Activated T-helper 1 cell treated with anti-CD3 and anti-CD28 coated beads, Interleukin-12 subunit alpha, Interleukin-12 subunit beta, Interleukin-2, Interleukin-4 antibody, amounts not matched to agents 30 ng/mL and 10 ng/mL and 1 ng/mL, durations not matched to agents 14 hours and 24 hours and 36 hours (primary cell): ENCODE data around the gene EML1. TPM values are rescaled to one million over a fixed set of nuclear protein-coding genes. Genes with fewer than 3 reads are reported as not detected.
"Not testable (repeated sequence)": the region's sequence is repeated elsewhere in the genome, so short reads cannot be mapped to it uniquely, and the experiment has no call there.

Experiments
- DNase-seq: peaks from one replicate; pipeline ENCODE4 v3.0.0; 2021; ENCODE audit warnings: low spot score
- H3K27ac Mint-ChIP-seq: one replicate; pipeline ENCODE4 v1.8.0; 2021; ENCODE audit warnings: mild to moderate bottlenecking, mixed read lengths
- H3K27me3 Mint-ChIP-seq: one replicate; pipeline ENCODE4 v1.8.0; 2022; ENCODE audit warnings: mild to moderate bottlenecking, moderate library complexity, mixed read lengths; ENCODE audit not compliant: insufficient read depth
- H3K36me3 Mint-ChIP-seq: one replicate; pipeline ENCODE4 v1.8.0; 2021; ENCODE audit warnings: low read depth, mixed read lengths
- H3K4me1 Mint-ChIP-seq: one replicate; pipeline ENCODE4 v1.8.0; 2021; ENCODE audit warnings: low read depth, mixed read lengths
- H3K4me3 Mint-ChIP-seq: one replicate; pipeline ENCODE4 v1.8.0; 2021; ENCODE audit warnings: mild to moderate bottlenecking, moderate library complexity, mixed read lengths
- H3K9me3 Mint-ChIP-seq: one replicate; pipeline ENCODE4 v1.8.0; 2021; ENCODE audit warnings: mixed read lengths
- intact Hi-C: fragments of 100-400 bp; cut with micrococcal nuclease; formaldehyde crosslinking; loops from one replicate; pipeline ENCODE4 v1.15.1; 2024
- total RNA-seq: library from RNA; stranded (reverse); gene quantifications from 2 replicates; pipeline ENCODE4 v1.2.3, GENCODE V29; 2022

The EML1 gene
- total RNA-seq, 1 donor from 2014 or later = 0.91 TPM

DNA sequence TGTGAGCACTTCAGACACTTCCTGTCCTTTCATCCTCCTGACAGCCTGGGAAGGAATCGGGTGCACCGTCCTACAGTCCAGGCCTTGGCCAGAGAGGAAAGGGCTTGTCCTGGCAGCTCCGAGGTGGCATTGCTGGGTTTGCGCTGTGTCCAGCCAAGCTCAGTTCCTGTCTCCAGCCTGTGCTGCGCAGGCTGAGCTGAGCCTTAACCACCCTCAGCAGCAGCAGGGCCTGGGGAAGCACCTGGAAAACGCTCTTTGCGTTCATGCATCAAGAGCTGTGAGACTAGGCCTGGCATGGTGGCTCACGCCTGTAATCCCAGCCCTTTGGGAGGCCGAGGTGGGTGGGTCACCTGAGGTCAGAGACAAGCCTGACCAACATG, 33.7 kb upstream of the EML1 start:
- H3K27me3 Mint-ChIP-seq = peaks cover 4% of the 10 kb centered on the region
- intact Hi-C loops = no loop called here
- no peaks in the 10 kb centered on the region for H3K36me3 Mint-ChIP-seq
- no peak overlapping the region for H3K27ac Mint-ChIP-seq
- H3K9me3 Mint-ChIP-seq = no peaks in the 10 kb centered on the region
- no peak overlapping the region for H3K4me3 Mint-ChIP-seq
- DNase-seq = no peak
- H3K4me1 Mint-ChIP-seq = no peaks in the 10 kb centered on the region

- H3K4me3 Mint-ChIP-seq = no peak overlapping the region
- no peaks in the 10 kb centered on the region for H3K4me1 Mint-ChIP-seq
- H3K36me3 Mint-ChIP-seq = no peaks in the 10 kb centered on the region
- H3K9me3 Mint-ChIP-seq = no peaks in the 10 kb centered on the region
- no peak overlapping the region for H3K27ac Mint-ChIP-seq
- DNase-seq = no peak
- intact Hi-C loops = no loop called here
- peaks cover 2% of the 10 kb centered on the region for H3K27me3 Mint-ChIP-seq
Observed at GRCh38 chr14:99760817-99761216, 32.4 kb upstream of the EML1 start.

DNA sequence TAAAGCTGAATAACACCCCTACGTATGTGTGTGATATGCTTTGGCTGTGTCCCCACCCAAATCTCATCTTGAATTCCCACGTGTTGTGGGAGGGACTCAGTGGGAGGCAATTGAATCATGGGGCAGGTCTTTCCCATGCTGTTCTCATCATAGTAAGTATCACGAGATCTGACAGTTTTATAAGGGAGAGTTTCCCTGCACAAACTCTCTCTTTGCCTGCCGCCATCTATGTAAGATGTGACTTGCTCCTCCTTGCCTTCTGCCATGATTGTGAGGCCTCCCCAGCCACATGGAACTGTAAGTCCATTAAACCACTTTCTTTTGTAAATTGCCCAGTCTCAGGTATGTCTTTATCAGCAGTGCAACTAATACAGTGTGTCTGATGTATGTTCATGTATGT, 30.3 kb upstream of the EML1 start:
- H3K4me1 Mint-ChIP-seq, intact Hi-C loops, H3K27me3 Mint-ChIP-seq: not testable (repeated sequence)

DNA sequence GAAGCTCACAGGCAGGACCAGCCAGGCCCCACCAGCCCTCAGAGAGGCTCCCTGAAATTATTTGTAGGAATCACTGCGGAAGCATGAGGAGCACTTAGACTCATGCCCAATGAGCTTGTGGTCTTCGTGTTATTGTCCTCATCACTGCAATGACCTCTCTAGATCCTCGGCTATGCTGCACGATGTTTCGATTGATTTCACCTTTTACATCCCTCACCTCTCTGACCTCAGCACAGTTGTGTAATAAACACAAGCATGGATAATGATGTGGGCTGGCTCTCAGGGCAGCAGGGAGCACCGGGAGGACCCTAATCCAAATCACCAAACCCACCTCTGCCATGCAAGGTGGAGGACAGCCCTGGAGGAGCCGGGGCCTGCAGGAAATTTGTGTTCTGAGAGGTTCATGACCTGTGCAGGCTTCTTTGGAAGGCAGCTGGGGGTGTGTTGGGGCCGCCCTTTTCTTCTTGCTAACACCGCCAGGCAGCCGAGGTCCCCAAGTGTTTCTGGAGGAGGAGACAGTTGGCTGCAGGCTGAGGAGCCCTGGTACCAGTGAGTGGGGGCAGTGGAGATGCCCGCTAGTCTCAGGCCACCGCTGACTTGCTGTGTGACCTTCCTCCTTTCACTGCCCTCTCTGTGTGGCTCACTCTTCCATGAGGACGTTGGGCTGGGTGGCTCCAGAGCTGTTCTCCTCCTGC, 29.5 kb upstream of the EML1 start:
- no peak for DNase-seq
- Mint-ChIP-seq H3K27ac (no peak overlapping the region), H3K9me3 (no peaks in the 10 kb centered on the region), H3K27me3 (peaks cover 2% of the 10 kb centered on the region), H3K4me3 (no peak overlapping the region), H3K4me1 (no peaks in the 10 kb centered on the region), H3K36me3 (no peaks in the 10 kb centered on the region)
- intact Hi-C loops = no loop called here

More for the DNA sequence above, 30.3 kb upstream of the EML1 start:
- H3K36me3 Mint-ChIP-seq, H3K27ac Mint-ChIP-seq, H3K9me3 Mint-ChIP-seq, DNase-seq, H3K4me3 Mint-ChIP-seq: not testable (repeated sequence)

GRCh38 chr14:99764222-99764706, 28.9 kb upstream of the EML1 start:
- Mint-ChIP-seq H3K9me3 (no peaks in the 10 kb centered on the region), H3K27ac (no peak overlapping the region), H3K4me3 (no peak overlapping the region), H3K36me3 (no peaks in the 10 kb centered on the region), H3K4me1 (no peaks in the 10 kb centered on the region), H3K27me3 (peaks cover 2% of the 10 kb centered on the region)
- no peak for DNase-seq
- intact Hi-C loops = no loop called here

- DNase-seq = no peak
- Mint-ChIP-seq H3K9me3 (no peaks in the 10 kb centered on the region), H3K27me3 (no peaks in the 10 kb centered on the region), H3K36me3 (no peaks in the 10 kb centered on the region), H3K27ac (no peak overlapping the region), H3K4me1 (no peaks in the 10 kb centered on the region), H3K4me3 (no peak overlapping the region)
- intact Hi-C loops = no loop called here
Observed at GRCh38 chr14:99768381-99768780, 24.8 kb upstream of the EML1 start.

DNA sequence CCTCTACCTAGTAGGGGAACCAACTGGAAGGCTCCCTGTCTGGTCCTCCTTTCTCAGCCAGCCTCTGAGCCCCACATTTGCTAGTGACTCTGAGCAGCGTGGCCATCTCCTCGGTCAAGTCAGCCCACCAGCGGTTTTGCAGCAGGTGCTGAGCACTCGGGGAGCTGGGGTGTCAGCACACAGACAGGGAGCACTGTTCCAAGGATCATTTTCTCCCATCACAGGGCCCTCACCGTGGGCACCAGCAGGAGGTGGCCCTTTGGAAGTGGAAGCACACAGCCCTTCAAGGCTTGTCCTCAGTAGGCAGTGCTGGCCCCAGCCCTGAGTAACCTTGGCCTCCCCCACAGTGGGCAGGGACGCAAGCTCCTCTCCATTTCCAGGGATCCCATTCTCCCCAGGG, 24.1 kb upstream of the EML1 start:
- H3K4me3 Mint-ChIP-seq = no peak overlapping the region
- no peaks in the 10 kb centered on the region for H3K27me3 Mint-ChIP-seq
- no peaks in the 10 kb centered on the region for H3K9me3 Mint-ChIP-seq
- H3K27ac Mint-ChIP-seq = no peak overlapping the region
- no peaks in the 10 kb centered on the region for H3K4me1 Mint-ChIP-seq
- no peak for DNase-seq
- no peaks in the 10 kb centered on the region for H3K36me3 Mint-ChIP-seq
- intact Hi-C loops = no loop called here

- Mint-ChIP-seq H3K4me3 (no peak overlapping the region), H3K9me3 (no peaks in the 10 kb centered on the region), H3K27ac (no peak overlapping the region), H3K27me3 (no peaks in the 10 kb centered on the region), H3K36me3 (no peaks in the 10 kb centered on the region), H3K4me1 (peaks cover 5% of the 10 kb centered on the region)
- intact Hi-C loops = no loop called here
- no peak for DNase-seq
Observed at GRCh38 chr14:99769799-99770198, 23.4 kb upstream of the EML1 start.

- Mint-ChIP-seq H3K4me3 (no peak overlapping the region), H3K4me1 (peaks cover 5% of the 10 kb centered on the region), H3K9me3 (no peaks in the 10 kb centered on the region), H3K27ac (no peak overlapping the region), H3K27me3 (peaks cover 5% of the 10 kb centered on the region), H3K36me3 (no peaks in the 10 kb centered on the region)
- intact Hi-C loops = no loop called here
- DNase-seq = no peak
Observed at GRCh38 chr14:99772371-99773283, 20.6 kb upstream of the EML1 start.

DNA sequence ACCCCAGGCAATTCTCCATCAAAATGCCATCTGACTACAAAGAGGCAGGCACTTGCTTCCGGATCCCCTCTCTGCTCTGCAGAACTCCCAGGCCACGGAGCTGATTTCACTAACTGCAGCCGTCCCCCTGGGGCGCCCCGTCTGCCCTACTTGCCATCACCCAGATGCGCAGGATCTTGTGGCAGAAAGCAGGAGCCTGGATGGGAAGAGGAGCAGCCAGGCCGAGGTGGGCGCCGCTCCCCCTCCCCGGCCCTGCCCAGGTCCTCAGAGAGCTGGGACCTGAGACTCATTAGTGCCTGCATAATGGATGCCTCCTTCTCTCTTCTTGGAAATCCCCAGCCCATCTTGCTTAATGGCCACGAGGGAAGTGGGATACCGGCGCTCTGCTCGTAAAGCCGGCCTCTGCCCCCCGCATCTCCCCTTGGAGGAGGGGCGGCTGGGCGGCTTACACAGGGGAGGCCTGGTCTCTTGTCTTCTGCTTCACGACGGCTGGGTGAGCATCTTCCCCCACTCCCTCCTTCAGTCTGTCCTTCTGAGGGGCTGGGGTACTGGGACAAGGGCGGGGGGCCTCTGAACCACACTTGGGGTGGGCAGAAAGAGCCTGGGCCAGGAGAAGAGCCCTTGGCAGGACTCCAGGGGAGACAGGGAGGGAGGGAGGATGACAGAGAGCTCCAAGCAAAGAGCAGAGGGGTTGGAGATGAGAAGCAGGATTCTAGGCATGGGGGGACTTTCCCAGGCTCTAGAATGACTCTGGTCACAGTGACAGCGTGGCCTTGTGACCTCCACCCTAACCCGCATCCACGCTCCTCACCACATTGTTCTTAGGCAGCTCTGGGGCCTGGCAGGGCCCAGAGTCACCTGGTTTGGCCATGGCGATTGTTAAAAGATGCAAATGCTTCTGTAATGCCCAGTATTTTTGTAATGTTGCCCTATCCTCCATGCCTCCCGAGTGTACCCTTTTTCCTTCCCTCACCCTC, 19.4 kb upstream of the EML1 start:
- intact Hi-C loops = no loop called here
- Mint-ChIP-seq H3K36me3 (no peaks in the 10 kb centered on the region), H3K4me3 (no peak overlapping the region), H3K27ac (no peak overlapping the region), H3K9me3 (no peaks in the 10 kb centered on the region), H3K27me3 (peaks cover 10% of the 10 kb centered on the region), H3K4me1 (peaks cover 5% of the 10 kb centered on the region)
- DNase-seq = no peak

DNA sequence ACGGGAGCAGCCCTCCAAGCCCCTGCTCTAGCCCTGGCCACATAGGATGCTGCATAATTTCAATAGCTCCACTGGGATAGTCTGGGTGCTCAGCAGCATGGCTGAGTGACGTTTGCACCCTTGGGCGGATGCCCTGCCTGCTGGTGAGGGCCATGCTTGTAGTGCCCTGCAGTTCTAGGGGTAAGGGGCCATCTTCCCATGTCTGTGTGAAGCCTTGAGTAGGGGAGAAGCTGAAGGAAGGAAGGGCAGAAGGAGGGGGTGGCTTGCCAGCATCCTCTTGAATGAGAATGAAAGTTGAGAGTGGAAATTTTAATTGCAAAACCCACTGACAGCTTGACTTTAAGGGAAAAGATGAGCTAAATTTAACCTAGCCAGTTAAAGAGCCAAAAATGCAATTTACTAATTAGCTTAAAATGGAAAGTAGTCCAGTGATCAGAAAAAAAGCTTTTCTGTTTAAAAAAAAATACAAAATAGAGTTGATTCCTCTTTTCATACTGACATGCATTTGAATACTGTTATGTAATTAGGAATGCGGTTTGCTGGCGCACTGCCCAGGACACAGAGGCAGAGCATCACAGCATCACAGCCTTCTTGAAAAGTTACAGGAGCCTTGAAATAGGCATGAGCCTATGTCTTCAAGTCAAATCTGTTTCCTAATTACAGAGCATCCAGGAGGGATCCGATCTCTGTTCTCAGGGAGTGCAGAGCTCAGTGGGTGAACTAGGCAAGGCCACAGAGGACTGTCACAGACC, 18.5 kb upstream of the EML1 start:
- Mint-ChIP-seq H3K27ac (no peak overlapping the region), H3K9me3 (no peaks in the 10 kb centered on the region), H3K27me3 (peaks cover 10% of the 10 kb centered on the region), H3K36me3 (no peaks in the 10 kb centered on the region), H3K4me1 (peaks cover 5% of the 10 kb centered on the region), H3K4me3 (no peak overlapping the region)
- no peak for DNase-seq
- intact Hi-C loops = no loop called here

GRCh38 chr14:99775351-99775750, 17.9 kb upstream of the EML1 start:
- intact Hi-C loops = no loop called here
- no peak for DNase-seq
- Mint-ChIP-seq H3K27me3 (peaks cover 15% of the 10 kb centered on the region), H3K4me3 (no peak overlapping the region), H3K4me1 (peaks cover 5% of the 10 kb centered on the region), H3K27ac (no peak overlapping the region), H3K9me3 (no peaks in the 10 kb centered on the region), H3K36me3 (no peaks in the 10 kb centered on the region)
